Activated CD4-positive, alpha-beta T cell treated with anti-CD3 and anti-CD28 coated beads, Interleukin-2, amount 10 ng/mL, durations not matched to agents 7 days and 5 days (primary cell): Measurements from ENCODE around the gene MT1M. TPM values are rescaled to one million over a fixed set of nuclear protein-coding genes. Genes with fewer than 3 reads are reported as not detected.

Source experiments
- CTCF ChIA-PET: fragments of 350-600 bp; sonication (Branson Sonifier 250); formaldehyde crosslinking; loops from one replicate; lab custom pipeline; 2021; ENCODE audit warnings: antibody characterized with exemption; lab: Charles Lee
- POLR2A ChIA-PET: fragments of 350-600 bp; sonication (Branson Sonifier 250); formaldehyde crosslinking; loops from one replicate; lab custom pipeline; 2021; ENCODE audit warnings: antibody characterized with exemption; lab: Charles Lee
- DNase-seq: peaks from one replicate; pipeline ENCODE4 v3.0.0-alpha.2; 2020
- H3K27ac Mint-ChIP-seq: one replicate; pipeline ENCODE4 v1.8.0; 2021; ENCODE audit warnings: mild to moderate bottlenecking, moderate library complexity, mixed read lengths
- H3K27me3 Mint-ChIP-seq: one replicate; pipeline ENCODE4 v1.8.0; 2021; ENCODE audit warnings: mixed read lengths
- H3K36me3 Mint-ChIP-seq: one replicate; pipeline ENCODE4 v1.8.0; 2021; ENCODE audit warnings: low read depth, mixed read lengths
- H3K4me1 Mint-ChIP-seq: one replicate; pipeline ENCODE4 v1.8.0; 2021; ENCODE audit warnings: mixed read lengths
- H3K4me3 Mint-ChIP-seq: one replicate; pipeline ENCODE4 v1.8.0; 2021; ENCODE audit warnings: mild to moderate bottlenecking, moderate library complexity, mixed read lengths
- H3K9me3 Mint-ChIP-seq: one replicate; pipeline ENCODE4 v1.8.0; 2021; ENCODE audit warnings: mixed read lengths
- total RNA-seq, 2 experiments: library from RNA; stranded (reverse); gene quantifications; one replicate each; pipeline ENCODE4 v1.2.3, GENCODE V29; 2021

The MT1M gene
- total RNA-seq, 2 experiments from 2014 or later, result not detected

DNA sequence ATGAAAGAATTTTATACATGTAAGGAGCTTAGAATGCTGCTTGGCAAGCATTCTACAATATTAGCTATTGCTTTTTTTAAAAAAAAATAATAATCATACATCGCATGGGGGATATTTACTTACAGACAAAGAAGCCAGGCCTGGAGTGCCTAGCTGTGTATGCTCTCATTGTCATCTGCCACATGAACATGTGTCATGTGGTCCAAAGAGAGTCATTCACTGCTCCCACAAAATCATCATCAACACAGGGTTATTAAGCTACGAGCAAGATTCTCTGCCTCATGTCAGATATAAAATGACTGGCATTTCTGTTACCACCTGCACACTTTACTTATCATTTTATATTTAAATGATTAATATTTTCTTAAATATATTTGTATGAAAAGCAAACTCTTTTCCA lies 8.8 kb upstream of the MT1M start:
- POLR2A ChIA-PET, result no interaction called here

DNA sequence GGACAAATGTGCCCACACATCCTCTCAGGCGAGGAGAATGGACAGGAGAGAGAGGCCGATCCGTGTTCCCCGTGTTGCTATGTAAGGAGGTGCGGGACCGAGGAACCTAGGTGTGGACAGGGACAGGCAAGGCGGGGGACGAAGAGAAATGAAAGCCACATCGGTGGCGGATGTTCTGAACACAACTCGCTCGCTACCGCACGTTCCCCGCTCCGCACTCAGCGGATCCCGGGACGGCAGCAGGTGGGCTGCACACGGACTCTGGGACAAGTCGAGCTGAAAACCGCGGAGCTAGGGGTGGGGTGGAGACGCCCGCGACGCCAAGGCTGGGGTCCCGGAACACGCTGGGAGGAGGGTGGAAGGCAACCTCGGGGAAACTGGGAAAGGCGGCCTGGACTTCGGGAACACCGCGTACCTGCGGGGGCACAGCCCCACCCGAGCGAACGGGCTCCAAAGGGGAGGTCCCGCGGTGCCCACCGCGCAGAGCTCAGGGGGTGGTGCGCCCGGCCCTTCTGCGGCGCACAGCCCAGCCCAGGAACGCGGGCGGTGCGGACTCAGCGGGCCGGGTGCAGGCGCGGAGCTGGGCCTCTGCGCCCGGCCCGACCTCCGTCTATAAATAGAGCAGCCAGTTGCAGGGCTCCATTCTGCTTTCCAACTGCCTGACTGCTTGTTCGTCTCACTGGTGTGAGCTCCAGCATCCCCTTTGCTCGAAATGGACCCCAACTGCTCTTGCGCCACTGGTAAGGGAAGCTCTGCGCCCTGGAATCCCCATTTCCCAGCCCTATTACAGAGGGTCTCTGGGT lies 7.1 kb upstream of the MT1M start, which contains the start of gene MT1E:
TSS of gene MT1E (plus strand) at position 642 of the 803 bp plus-strand sequence. CDS start at position 713, 71 bp downstream.
- DNase-seq, result peak; percentile 76
- H3K27ac Mint-ChIP-seq, result peak within 1 kb of the TSS; percentile 94
- peaks cover 26% of the 10 kb centered on the region for H3K4me1 Mint-ChIP-seq
- CTCF ChIA-PET, result interaction anchor here (0.8 to 3.3 kb wide), 6 partner anchors 11 to 79 kb away, joined by 3 to 11 read pairs (median 3); no protein-coding TSS in a partner anchor
- H3K36me3 Mint-ChIP-seq, result no peaks in the 10 kb centered on the region
- POLR2A ChIA-PET, result interaction anchor here (0.7 to 1.3 kb wide), 3 partner anchors 15 to 51 kb away, joined by 3 to 5 read pairs (median 3); partner anchors contain the start of gene MT2A
- H3K4me3 Mint-ChIP-seq, result peak within 1 kb of the TSS; percentile 90
- no peaks in the 10 kb centered on the region for H3K9me3 Mint-ChIP-seq
- H3K27me3 Mint-ChIP-seq, result peaks cover 21% of the 10 kb centered on the region

More for the DNA sequence above, 8.8 kb upstream of the MT1M start:
- DNase-seq, result no peak
- CTCF ChIA-PET, result interaction anchor here (0.8 to 1.9 kb wide), 6 partner anchors 8 to 78 kb away, joined by 3 to 6 read pairs (median 4); partner anchors contain the start of gene MT2A
- H3K9me3 Mint-ChIP-seq, result no peaks in the 10 kb centered on the region
- peak overlapping the region; percentile 67 for H3K27ac Mint-ChIP-seq
- H3K4me1 Mint-ChIP-seq, result peaks cover 28% of the 10 kb centered on the region
- H3K36me3 Mint-ChIP-seq, result no peaks in the 10 kb centered on the region
- peaks cover 16% of the 10 kb centered on the region for H3K27me3 Mint-ChIP-seq
- no peak overlapping the region for H3K4me3 Mint-ChIP-seq

DNA sequence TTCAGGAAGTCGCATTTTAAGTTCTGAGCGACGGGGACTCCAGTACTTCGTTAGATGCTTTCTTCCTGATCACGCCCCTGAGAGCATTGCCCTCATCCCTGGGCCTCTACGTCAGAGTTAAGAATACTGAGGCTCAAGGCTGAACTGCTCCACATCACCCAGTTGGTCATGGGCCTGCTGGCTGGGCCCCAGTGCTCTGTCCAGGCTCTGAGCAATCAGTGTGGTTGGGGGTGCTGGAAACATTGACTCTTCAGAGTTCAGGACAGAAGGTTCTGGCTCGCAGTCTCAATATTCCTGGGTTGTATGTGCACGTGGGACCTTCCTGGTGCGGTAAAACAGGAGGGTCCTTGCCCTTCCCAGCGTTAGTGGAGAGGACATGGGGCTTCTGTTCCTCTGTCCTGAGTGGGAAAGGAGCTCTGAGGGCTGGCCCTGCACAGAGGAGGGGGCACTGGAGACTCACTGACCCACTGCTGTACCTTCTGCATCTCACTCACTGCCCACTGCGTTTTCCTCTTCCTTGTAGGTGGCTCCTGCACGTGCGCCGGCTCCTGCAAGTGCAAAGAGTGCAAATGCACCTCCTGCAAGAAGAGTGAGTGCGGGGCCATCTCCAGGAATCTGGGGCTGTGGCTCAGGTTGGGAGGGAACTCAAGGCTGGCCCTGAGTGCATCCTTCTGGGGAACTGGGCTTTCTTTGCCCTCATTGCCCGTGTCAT lies 6.4 kb upstream of the MT1M start:
- POLR2A ChIA-PET, result interaction anchor here (0.7 to 1.3 kb wide), 2 partner anchors 16 to 18 kb away, joined by 3 read pairs; partner anchors contain the start of gene MT2A
- peak overlapping the region; percentile 89 for H3K27ac Mint-ChIP-seq
- CTCF ChIA-PET, result interaction anchor here (0.8 to 3.3 kb wide), 4 partner anchors 14 to 78 kb away, joined by 3 to 11 read pairs (median 4); no protein-coding TSS in a partner anchor
- no peaks in the 10 kb centered on the region for H3K9me3 Mint-ChIP-seq
- H3K4me1 Mint-ChIP-seq, result peaks cover 26% of the 10 kb centered on the region
- H3K27me3 Mint-ChIP-seq, result peaks cover 28% of the 10 kb centered on the region
- no peaks in the 10 kb centered on the region for H3K36me3 Mint-ChIP-seq
- DNase-seq, result no peak
- peak overlapping the region; percentile 90 for H3K4me3 Mint-ChIP-seq

- Mint-ChIP-seq H3K36me3 (no peaks in the 10 kb centered on the region), H3K4me1 (peaks cover 27% of the 10 kb centered on the region), H3K4me3 (peak overlapping the region; percentile 90), H3K9me3 (no peaks in the 10 kb centered on the region), H3K27ac (no peak overlapping the region), H3K27me3 (peaks cover 32% of the 10 kb centered on the region)
- POLR2A ChIA-PET, result interaction anchor here (1.3 kb wide), 1 partner anchor 18 kb away, joined by 3 read pairs; the partner anchor contains the start of gene MT2A
- DNase-seq, result no peak
- CTCF ChIA-PET, result interaction anchor here (3.3 kb wide), 1 partner anchor 15 kb away, joined by 11 read pairs; no protein-coding TSS in a partner anchor
These were observed 5.8 kb upstream of the MT1M start for GRCh38 chr16:56626685-56627084.

GRCh38 chr16:56628486-56629350 lies 3.7 kb upstream of the MT1M start:
- H3K9me3 Mint-ChIP-seq, result no peaks in the 10 kb centered on the region
- H3K27me3 Mint-ChIP-seq, result peaks cover 44% of the 10 kb centered on the region
- ChIA-PET POLR2A (no interaction called here), CTCF (interaction anchor here (1.2 to 1.4 kb wide), 2 partner anchors 12 to 15 kb away, joined by 4 read pairs; no protein-coding TSS in a partner anchor)
- no peak overlapping the region for H3K27ac Mint-ChIP-seq
- DNase-seq, result no peak
- H3K36me3 Mint-ChIP-seq, result no peaks in the 10 kb centered on the region
- peaks cover 35% of the 10 kb centered on the region for H3K4me1 Mint-ChIP-seq
- H3K4me3 Mint-ChIP-seq, result no peak overlapping the region

DNA sequence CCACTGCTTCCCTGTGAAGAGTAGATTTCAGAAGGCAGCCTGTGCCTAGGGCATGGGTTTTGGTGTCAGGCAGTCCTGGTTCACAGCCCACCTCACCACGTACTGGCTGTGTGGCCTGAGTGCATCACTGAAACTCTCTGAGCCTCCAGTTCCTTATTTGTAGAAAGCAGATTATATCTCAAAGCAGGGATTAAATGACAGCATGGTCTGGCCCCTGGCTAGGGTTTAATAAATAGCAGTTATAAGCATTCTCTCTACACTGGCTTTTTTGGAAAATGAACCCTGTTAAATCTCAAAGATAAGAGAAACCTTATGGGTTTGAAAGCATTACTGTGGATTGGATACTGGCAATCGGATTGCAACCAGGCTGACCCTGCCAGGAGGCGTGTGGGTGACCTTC lies 2.9 kb upstream of the MT1M start:
- Mint-ChIP-seq H3K9me3 (no peaks in the 10 kb centered on the region), H3K27ac (no peak overlapping the region), H3K36me3 (no peaks in the 10 kb centered on the region), H3K27me3 (peaks cover 52% of the 10 kb centered on the region), H3K4me1 (peaks cover 32% of the 10 kb centered on the region), H3K4me3 (no peak overlapping the region)
- CTCF ChIA-PET, result interaction anchor here (1.2 to 1.6 kb wide), 3 partner anchors 14 to 66 kb away, joined by 3 to 6 read pairs (median 4); no protein-coding TSS in a partner anchor
- no peak for DNase-seq
- POLR2A ChIA-PET, result no interaction called here

DNA sequence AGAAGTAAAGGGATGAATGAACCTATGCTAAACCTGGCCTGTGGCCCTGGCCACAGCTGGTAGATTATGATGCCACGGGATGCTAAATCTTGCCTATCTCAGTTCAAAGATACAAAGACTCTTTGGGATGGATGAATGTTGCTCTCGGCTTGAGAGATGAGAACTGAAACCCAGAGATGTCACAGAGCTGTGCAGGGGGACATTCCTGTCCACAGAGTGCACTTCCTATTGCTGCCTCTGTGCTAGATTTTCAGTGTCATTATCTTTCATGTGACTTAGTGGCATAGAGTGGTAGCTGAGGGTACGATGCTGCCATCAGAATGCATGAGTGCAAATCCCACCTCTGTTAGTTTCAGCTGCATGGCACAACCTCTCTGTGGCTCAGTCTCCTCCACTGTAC lies 2.3 kb upstream of the MT1M start:
- Mint-ChIP-seq H3K27me3 (peaks cover 56% of the 10 kb centered on the region), H3K36me3 (peaks cover 3% of the 10 kb centered on the region)
- POLR2A ChIA-PET, result interaction anchor here (0.6 kb wide), 1 partner anchor 35 kb away, joined by 5 read pairs; no protein-coding TSS in a partner anchor

DNA sequence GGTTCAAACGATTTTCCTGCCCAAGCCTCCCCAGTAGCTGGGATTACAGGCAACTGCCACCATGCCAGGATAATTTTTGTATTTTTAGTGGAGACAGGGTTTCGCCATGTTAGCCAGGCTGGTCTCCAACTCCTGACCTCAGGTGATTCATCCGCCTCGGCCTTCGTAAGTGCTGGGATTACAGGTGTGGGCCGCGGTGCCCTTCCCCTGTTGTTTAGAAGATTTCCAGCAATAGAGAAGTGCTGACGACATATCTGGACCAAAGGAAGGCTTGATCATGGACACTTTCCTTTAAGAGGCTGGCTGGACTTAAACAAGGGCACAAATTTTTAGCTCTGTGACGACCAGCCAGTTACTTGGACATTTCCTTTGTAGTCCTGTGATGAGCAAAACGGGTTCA lies 1.3 kb upstream of the MT1M start:
- ChIA-PET POLR2A (no interaction called here), CTCF (interaction anchor here (1.0 to 1.6 kb wide), 2 partner anchors 12 to 15 kb away, joined by 3 to 6 read pairs; no protein-coding TSS in a partner anchor)
- no peak for DNase-seq
- peaks cover 64% of the 10 kb centered on the region for H3K27me3 Mint-ChIP-seq
- H3K36me3 Mint-ChIP-seq, result peaks cover 4% of the 10 kb centered on the region
- H3K4me1 Mint-ChIP-seq, result peaks cover 33% of the 10 kb centered on the region
- no peak overlapping the region for H3K27ac Mint-ChIP-seq
- H3K9me3 Mint-ChIP-seq, result no peaks in the 10 kb centered on the region
- no peak overlapping the region for H3K4me3 Mint-ChIP-seq

More for the DNA sequence above, 2.3 kb upstream of the MT1M start:
- no peak overlapping the region for H3K4me3 Mint-ChIP-seq
- H3K4me1 Mint-ChIP-seq, result peaks cover 32% of the 10 kb centered on the region
- no peak for DNase-seq
- no peaks in the 10 kb centered on the region for H3K9me3 Mint-ChIP-seq
- H3K27ac Mint-ChIP-seq, result no peak overlapping the region
- CTCF ChIA-PET, result interaction anchor here (0.9 to 1.6 kb wide), 4 partner anchors 9 to 65 kb away, joined by 3 to 6 read pairs (median 3); no protein-coding TSS in a partner anchor

DNA sequence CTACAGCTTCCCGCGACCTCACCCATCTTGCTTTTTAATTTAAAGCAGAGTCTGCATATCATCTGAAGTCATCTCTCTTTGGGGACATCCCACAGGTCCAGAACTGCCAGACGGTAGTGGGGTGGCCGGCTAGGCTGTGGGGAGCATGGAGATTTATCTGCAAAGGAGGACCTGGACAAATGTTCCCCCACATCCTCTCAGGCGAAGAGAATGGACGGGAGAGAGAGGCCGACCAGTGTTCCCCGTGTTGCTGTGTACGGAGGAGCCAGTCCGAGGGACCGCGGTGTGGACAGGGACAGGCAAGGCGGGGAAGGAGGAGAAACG lies 665 bp upstream of the MT1M start:
- ChIA-PET POLR2A (no interaction called here), CTCF (interaction anchor here (1.0 kb wide), 1 partner anchor 14 kb away, joined by 3 read pairs; no protein-coding TSS in a partner anchor)
- Mint-ChIP-seq H3K27me3 (peaks cover 69% of the 10 kb centered on the region), H3K4me3 (peak overlapping the region; percentile 50), H3K27ac (no peak overlapping the region), H3K4me1 (peaks cover 32% of the 10 kb centered on the region), H3K36me3 (peaks cover 4% of the 10 kb centered on the region), H3K9me3 (no peaks in the 10 kb centered on the region)
- DNase-seq, result no peak

- Mint-ChIP-seq H3K36me3 (peaks cover 4% of the 10 kb centered on the region), H3K4me3 (peak overlapping the region; percentile 34), H3K9me3 (no peaks in the 10 kb centered on the region), H3K4me1 (peaks cover 33% of the 10 kb centered on the region), H3K27me3 (peaks cover 80% of the 10 kb centered on the region), H3K27ac (no peak overlapping the region)
- no peak for DNase-seq
- ChIA-PET CTCF (interaction anchor here (0.6 kb wide), 1 partner anchor 1443 kb away, joined by 4 read pairs; no protein-coding TSS in a partner anchor), POLR2A (no interaction called here)
These were observed 448 bp downstream of the MT1M start for GRCh38 chr16:56632848-56633365.

- ChIA-PET CTCF (interaction anchor here (0.6 kb wide), 1 partner anchor 1442 kb away, joined by 4 read pairs; no protein-coding TSS in a partner anchor), POLR2A (no interaction called here)
- Mint-ChIP-seq H3K27ac (no peak overlapping the region), H3K9me3 (no peaks in the 10 kb centered on the region), H3K27me3 (peaks cover 83% of the 10 kb centered on the region), H3K36me3 (peaks cover 4% of the 10 kb centered on the region), H3K4me1 (peaks cover 37% of the 10 kb centered on the region), H3K4me3 (no peak overlapping the region)
- no peak for DNase-seq
These were observed 1.1 kb downstream of the MT1M start for GRCh38 chr16:56633535-56633934.
